SK-N-SH (cell line): ENCODE data around the gene RAB23. TPM values are rescaled to one million over a fixed set of nuclear protein-coding genes. Genes with fewer than 3 reads are reported as not detected.

Experiments used
- CTCF ChIA-PET: fragments of 300-600, 350-600 bp; formaldehyde crosslinking; extraction: SDS; loops from one replicate; lab custom pipeline; 2021; lab: Yijun Ruan, JAX
- POLR2A ChIA-PET: fragments of 350-600 bp; sonication (Branson Sonifier 250); formaldehyde crosslinking; extraction: SDS; loops from one replicate; lab custom pipeline; 2020; ENCODE audit warnings: antibody characterized with exemption, inconsistent platforms; lab: Yijun Ruan, JAX
- DNase-seq: peaks from one replicate; pipeline ENCODE4 v3.0.0; 2012
- H2AFZ ChIP-seq: fragments of 200-600 bp; sonication (generic); 2 replicates; pipeline ENCODE4 v1.8.1; 2016; ENCODE audit warnings: antibody characterized with exemption, mild to moderate bottlenecking, low read depth
- H3F3A ChIP-seq: fragments of 200-600 bp; sonication (generic); replicated peaks from 2 replicates; pipeline ENCODE3; 2016; ENCODE audit warnings: antibody characterized with exemption, mild to moderate bottlenecking; ENCODE audit not compliant: insufficient read depth
- H3K27ac ChIP-seq, 2 experiments: fragments of 200-500 bp in 1 of 2; fragments of 200-600 bp in 1 of 2; sonication (Bioruptor generic) in 1 of 2; sonication (generic), shearing (Covaris generic) in 1 of 2; 2 replicates each; pipeline versions ENCODE4 v1.5.1 to v1.6.1; 2014 to 2016; ENCODE audit warnings: low read depth in 2 of 2, inconsistent platforms in 1 of 2, low read length in 1 of 2, mild to moderate bottlenecking in 1 of 2, mixed read lengths in 1 of 2
- H3K27me3 ChIP-seq: fragments of 200-600 bp; sonication (generic), shearing (Covaris generic); 2 replicates; pipeline ENCODE4 v1.6.1; 2016; ENCODE audit warnings: mixed run types; ENCODE audit not compliant: insufficient read depth
- H3K36me3 ChIP-seq, 2 experiments: fragments of 200-500 bp in 1 of 2; fragments of 200-600 bp in 1 of 2; sonication (Bioruptor generic) in 1 of 2; sonication (generic) in 1 of 2; replicated peaks in 1 of 2; 2 replicates each; pipeline versions ENCODE3 to v1.5.1; 2014 to 2016; ENCODE audit warnings: low read length in 1 of 2, mild to moderate bottlenecking in 1 of 2; ENCODE audit not compliant: insufficient read depth in 2 of 2, control insufficient read depth in 1 of 2
- H3K4me1 ChIP-seq, 2 experiments: fragments of 200-500 bp in 1 of 2; fragments of 200-600 bp in 1 of 2; sonication (Bioruptor generic) in 1 of 2; sonication (generic), shearing (Covaris generic) in 1 of 2; 2 replicates each; pipeline versions ENCODE4 v1.5.1 to v1.6.1; 2014 to 2016; ENCODE audit warnings: low read depth in 1 of 2, low read length in 1 of 2, mixed run types in 1 of 2; ENCODE audit not compliant: insufficient read depth in 2 of 2, control insufficient read depth in 1 of 2
- H3K4me2 ChIP-seq: fragments of 200-600 bp; sonication (generic), shearing (Covaris generic); 2 replicates; pipeline ENCODE4 v1.6.1; 2017; ENCODE audit warnings: mixed run types
- H3K4me3 ChIP-seq, 2 experiments: fragments of 200-500 bp in 1 of 2; fragments of 200-600 bp in 1 of 2; sonication (Bioruptor generic) in 1 of 2; sonication (generic), shearing (Covaris generic) in 1 of 2; 2 replicates each; pipeline versions ENCODE4 v1.5.1 to v1.8.1; 2014 to 2016; ENCODE audit warnings: low read depth in 2 of 2, inconsistent platforms in 1 of 2, low read length in 1 of 2, mild to moderate bottlenecking in 1 of 2, mixed read lengths in 1 of 2, moderate library complexity in 1 of 2
- H3K79me2 ChIP-seq: fragments of 200-600 bp; sonication (generic); 2 replicates; pipeline ENCODE4 v1.8.1; 2017; ENCODE audit warnings: mild to moderate bottlenecking; ENCODE audit not compliant: insufficient read depth
- H3K9ac ChIP-seq: fragments of 200-600 bp; sonication (generic); 2 replicates; pipeline ENCODE4 v1.6.1; 2017; ENCODE audit warnings: mixed run types
- H3K9me2 ChIP-seq: fragments of 200-600 bp; sonication (generic); 2 replicates; pipeline ENCODE4 v1.6.1; 2017; ENCODE audit warnings: mixed run types
- H3K9me3 ChIP-seq: fragments of 200-600 bp; sonication (generic); 2 replicates; pipeline ENCODE4 v1.6.1; 2017; ENCODE audit warnings: mixed run types, mild to moderate bottlenecking, moderate library complexity
- H4K20me1 ChIP-seq: fragments of 200-600 bp; sonication (generic); 2 replicates; pipeline ENCODE4 v1.6.1; 2017; ENCODE audit warnings: mild to moderate bottlenecking, mixed run types; ENCODE audit not compliant: insufficient read depth
- ELF1 ChIP-seq: IDR thresholded peaks from 2 replicates; pipeline ENCODE4 v1.4.0; 2012
- EZH2phosphoT487 ChIP-seq: fragments of 200-600 bp; sonication (generic); IDR thresholded peaks from 2 replicates; pipeline ENCODE4 v1.6.1; 2017; ENCODE audit warnings: low read depth, mixed run types, mild to moderate bottlenecking, antibody characterized with exemption, moderate library complexity, borderline replicate concordance
- FOXJ3 ChIP-seq: sonication (generic); formaldehyde crosslinking; IDR thresholded peaks from 2 replicates; pipeline ENCODE4 v1.5.1; 2020; ENCODE audit warnings: mild to moderate bottlenecking, missing genetic modification reagents
- GABPA ChIP-seq: IDR thresholded peaks from 2 replicates; pipeline ENCODE4 v1.4.0; 2012; ENCODE audit warnings: low read depth, mild to moderate bottlenecking
- JUND ChIP-seq: IDR thresholded peaks from 2 replicates; pipeline ENCODE4 v1.4.0; 2012
- MEF2A ChIP-seq: IDR thresholded peaks from 2 replicates; pipeline ENCODE4 v1.4.0; 2012; ENCODE audit warnings: low read depth, borderline replicate concordance
- NRF1 ChIP-seq: IDR thresholded peaks from 2 replicates; pipeline ENCODE4 v1.6.1; 2012; ENCODE audit warnings: low read depth, mild to moderate bottlenecking, low read length
- PBX3 ChIP-seq: IDR thresholded peaks from 2 replicates; pipeline ENCODE4; 2012
- POLR2AphosphoS5 ChIP-seq: IDR thresholded peaks from 2 replicates; pipeline ENCODE4 v1.6.1; 2012; ENCODE audit warnings: low read depth, low read length
- RAD21 ChIP-seq: IDR thresholded peaks from 2 replicates; pipeline ENCODE4 v1.6.1; 2012; ENCODE audit warnings: mild to moderate bottlenecking, low read length
- RCOR1 ChIP-seq: fragments of 150-350 bp; IDR thresholded peaks from 2 replicates; pipeline ENCODE4 v1.6.1; 2017; ENCODE audit warnings: antibody characterized with exemption, low read length
- RFX5 ChIP-seq: IDR thresholded peaks from 2 replicates; pipeline ENCODE4 v1.6.1; 2012; ENCODE audit warnings: mild to moderate bottlenecking, improper control_type of control experiment, low read length
- TAF1 ChIP-seq: IDR thresholded peaks from 2 replicates; pipeline ENCODE4 v1.6.1; 2012; ENCODE audit warnings: low read depth, mild to moderate bottlenecking, low read length, moderate library complexity, borderline replicate concordance
- TCF12 ChIP-seq: IDR thresholded peaks from 2 replicates; pipeline ENCODE4 v1.4.0; 2012
- WGBS: methylation state at CpG from one replicate; pipeline ENCODE4 v1.1.6; 2017; ENCODE audit warnings: low lambda C conversion rate; 5-methylcytosine and 5-hydroxymethylcytosine counted together
- polyA plus RNA-seq, 3 experiments: library from polyadenylated mRNA; depleted of rRNA; stranded (reverse); fragments of >200 nt; gene quantifications; 2 replicates each; pipeline ENCODE4 v1.2.3, GENCODE V29; 2012
- TF ChIP-seq, protein P1 (sequence below): IDR thresholded peaks from 2 replicates; pipeline ENCODE4 v1.4.0; 2012; ENCODE audit warnings: low read depth, borderline replicate concordance
- TF ChIP-seq, protein P2 (sequence below): fragments of 200-600 bp; sonication (generic); IDR thresholded peaks from 2 replicates; pipeline ENCODE4 v1.6.1; 2017; ENCODE audit warnings: antibody characterized with exemption, mild to moderate bottlenecking, moderate library complexity
- TF ChIP-seq, protein P3 (sequence below): IDR thresholded peaks from 2 replicates; pipeline ENCODE4 v1.4.0; 2012; ENCODE audit warnings: low read depth

RAB23 gene
- 6.6 and 11.3 TPM in 2 replicates for polyA plus RNA-seq (2012; rRNA removed)
- polyA plus RNA-seq (2012; cell fraction: cytosol; rRNA removed): 14.7 and 19.5 TPM in 2 replicates
- polyA plus RNA-seq (2012; cell fraction: nucleus; rRNA removed): 4.3 and 8.9 TPM in 2 replicates

- Histone ChIP-seq H3K4me2 (peak within 1 kb of the TSS; percentile 89), H3K9ac (peak within 1 kb of the TSS; percentile 94), H2AFZ (peak within 1 kb of the TSS; percentile 97), H3K79me2 (peaks cover 47% of the 10 kb centered on the region), H4K20me1 (no peaks in the 10 kb centered on the region), H3K4me1 (peaks cover 0 to 7% of the 10 kb centered on the region in 2 experiments; a peak in 2 of 4 replicates), H3K9me2 (no peaks in the 10 kb centered on the region), H3K9me3 (0 out of 2 replicates have a peak, but pooled peaks cover 7% of the 10 kb centered on the region), H3K27ac (peak within 1 kb of the TSS; percentile 94 to 95), H3K36me3 (peaks cover 0 to 22% of the 10 kb centered on the region in 2 experiments), H3K27me3 (no peaks in the 10 kb centered on the region), H3K4me3 (peak within 1 kb of the TSS; percentile 86 to 99)
- CTCF ChIA-PET: interaction anchor here (0.8 to 2.3 kb wide), 7 partner anchors 13 to 319 kb away, joined by 3 to 7 read pairs (median 4); partner anchors contain the start of gene BAG2
- WGBS: 1% methylated on average over 33 of the region's 69 CpGs
- peak; percentile 96 for DNase-seq
- TF ChIP-seq, protein P1, sequence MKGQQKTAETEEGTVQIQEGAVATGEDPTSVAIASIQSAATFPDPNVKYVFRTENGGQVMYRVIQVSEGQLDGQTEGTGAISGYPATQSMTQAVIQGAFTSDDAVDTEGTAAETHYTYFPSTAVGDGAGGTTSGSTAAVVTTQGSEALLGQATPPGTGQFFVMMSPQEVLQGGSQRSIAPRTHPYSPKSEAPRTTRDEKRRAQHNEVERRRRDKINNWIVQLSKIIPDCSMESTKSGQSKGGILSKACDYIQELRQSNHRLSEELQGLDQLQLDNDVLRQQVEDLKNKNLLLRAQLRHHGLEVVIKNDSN: no peak
- TF ChIP-seq, protein P2, sequence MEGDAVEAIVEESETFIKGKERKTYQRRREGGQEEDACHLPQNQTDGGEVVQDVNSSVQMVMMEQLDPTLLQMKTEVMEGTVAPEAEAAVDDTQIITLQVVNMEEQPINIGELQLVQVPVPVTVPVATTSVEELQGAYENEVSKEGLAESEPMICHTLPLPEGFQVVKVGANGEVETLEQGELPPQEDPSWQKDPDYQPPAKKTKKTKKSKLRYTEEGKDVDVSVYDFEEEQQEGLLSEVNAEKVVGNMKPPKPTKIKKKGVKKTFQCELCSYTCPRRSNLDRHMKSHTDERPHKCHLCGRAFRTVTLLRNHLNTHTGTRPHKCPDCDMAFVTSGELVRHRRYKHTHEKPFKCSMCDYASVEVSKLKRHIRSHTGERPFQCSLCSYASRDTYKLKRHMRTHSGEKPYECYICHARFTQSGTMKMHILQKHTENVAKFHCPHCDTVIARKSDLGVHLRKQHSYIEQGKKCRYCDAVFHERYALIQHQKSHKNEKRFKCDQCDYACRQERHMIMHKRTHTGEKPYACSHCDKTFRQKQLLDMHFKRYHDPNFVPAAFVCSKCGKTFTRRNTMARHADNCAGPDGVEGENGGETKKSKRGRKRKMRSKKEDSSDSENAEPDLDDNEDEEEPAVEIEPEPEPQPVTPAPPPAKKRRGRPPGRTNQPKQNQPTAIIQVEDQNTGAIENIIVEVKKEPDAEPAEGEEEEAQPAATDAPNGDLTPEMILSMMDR: 0 out of 2 replicates have a peak, but pooled peaks have one; percentile 21
- TF ChIP-seq NRF1 (peak; percentile 91), JUND (no peak; the same call in 1 of the 2 replicates), EZH2phosphoT487 (no peak), GABPA (no peak), POLR2AphosphoS5 (peak; percentile 78), MEF2A (no peak), RCOR1 (no peak), TAF1 (peak; percentile 43)
- TF ChIP-seq, protein P3, sequence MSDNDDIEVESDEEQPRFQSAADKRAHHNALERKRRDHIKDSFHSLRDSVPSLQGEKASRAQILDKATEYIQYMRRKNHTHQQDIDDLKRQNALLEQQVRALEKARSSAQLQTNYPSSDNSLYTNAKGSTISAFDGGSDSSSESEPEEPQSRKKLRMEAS: peak; percentile 32
- TF ChIP-seq, all 33 proteins: peak for 5
- H3F3A ChIP-seq: peaks cover 21% of the 10 kb centered on the region
- POLR2A ChIA-PET: interaction anchor here (0.8 to 1.8 kb wide), 3 partner anchors 24 to 95 kb away, joined by 3 to 8 read pairs (median 4); partner anchors contain the start of genes BAG2 and PRIM2
These were observed at the start of gene RAB23 for GRCh38 chr6:57221936-57222742. Gene RAB23 (minus strand): TSS chr6:57222307. CDS start chr6:57210380, 11,927 bp downstream.

- Histone ChIP-seq H3K9ac (no peak overlapping the region), H3K4me1 (peaks cover 0 to 9% of the 10 kb centered on the region in 2 experiments; a peak in 3 of 4 replicates), H3F3A (peaks cover 45% of the 10 kb centered on the region), H3K9me3 (no peaks in the 10 kb centered on the region), H3K79me2 (no peaks in the 10 kb centered on the region), H3K27ac (peak overlapping the region; percentile 28 to 95; a peak in 3 of 4 replicates), H3K4me2 (no peak overlapping the region), H3K4me3 (no peak overlapping the region), H3K36me3 (no peaks in the 10 kb centered on the region), H4K20me1 (no peaks in the 10 kb centered on the region), H3K9me2 (no peaks in the 10 kb centered on the region), H2AFZ (no peak overlapping the region), H3K27me3 (no peaks in the 10 kb centered on the region)
- ChIA-PET POLR2A (no interaction called here), CTCF (interaction anchor here (0.8 to 3.9 kb wide), 5 partner anchors 10 to 54 kb away, joined by 3 to 29 read pairs (median 3); partner anchors contain the start of gene PRIM2)
- no peak for TF ChIP-seq EZH2phosphoT487
- no peak for TF ChIP-seq FOXJ3
- no peak for TF ChIP-seq GABPA
- TF ChIP-seq, protein P3: no peak
- no peak for TF ChIP-seq RFX5
- TF ChIP-seq ELF1: no peak
- no peak; the same call in 1 of the 2 replicates for TF ChIP-seq TCF12
- TF ChIP-seq, protein P2: no peak
- TF ChIP-seq MEF2A: no peak
- TF ChIP-seq RAD21: no peak
- TF ChIP-seq, protein P1: no peak
- no peak for TF ChIP-seq PBX3
- no peak for DNase-seq
These were observed 46.2 kb upstream of the RAB23 start for GRCh38 chr6:57268294-57268640.
